KOPT-K1 (cell line): ENCODE measurements around the gene AAK1.

Source experiments
- H3K27ac ChIP-seq: fragments of 200-600 bp; sonication (generic); 2 replicates; pipeline ENCODE4 v1.5.1; 2016; ENCODE audit warnings: antibody characterized with exemption, mild to moderate bottlenecking, low read depth, low read length; ENCODE audit not compliant: poor library complexity, severe bottlenecking
- H3K36me3 ChIP-seq: fragments of 200-600 bp; sonication (generic); 2 replicates; pipeline ENCODE4 v1.5.1; 2017; ENCODE audit warnings: antibody characterized with exemption, mild to moderate bottlenecking, low read length, moderate library complexity; ENCODE audit not compliant: insufficient read depth
- H3K9me3 ChIP-seq: fragments of 200-600 bp; sonication (generic); 2 replicates; pipeline ENCODE4 v1.5.1; 2017; ENCODE audit warnings: antibody characterized with exemption, low read length, mild to moderate bottlenecking; ENCODE audit not compliant: insufficient read depth, poor library complexity, severe bottlenecking

Gene AAK1

GRCh38 chr2:69605284-69605683 is 38.3 kb downstream of the AAK1 start:
- Histone ChIP-seq H3K9me3 (peaks cover 22% of the 10 kb centered on the region), H3K27ac (no peak overlapping the region), H3K36me3 (peaks cover 21% of the 10 kb centered on the region; the same call in 1 of the 2 replicates)

DNA sequence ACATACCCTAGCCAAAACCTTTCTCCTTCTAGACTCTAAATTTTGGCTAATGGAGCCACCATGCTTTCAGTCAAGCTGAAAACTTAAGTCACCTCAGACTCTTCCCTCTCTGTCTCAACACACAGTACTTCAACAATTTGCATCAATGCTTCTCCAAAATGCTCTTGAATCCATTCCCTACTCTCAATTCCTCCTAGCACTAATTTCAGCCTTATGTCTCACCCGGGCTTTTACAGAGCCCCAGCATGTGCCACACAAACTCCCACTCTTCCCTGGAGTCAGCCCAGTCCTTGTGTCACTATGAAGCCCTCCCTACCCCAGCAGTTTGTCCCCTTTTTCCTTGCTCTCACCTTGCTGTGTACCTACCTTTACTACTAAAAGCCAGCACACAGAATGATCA is 38.7 kb downstream of the AAK1 start:
- Histone ChIP-seq H3K9me3 (peaks cover 17% of the 10 kb centered on the region), H3K27ac (no peak overlapping the region), H3K36me3 (peaks cover 23% of the 10 kb centered on the region)

GRCh38 chr2:69604026-69604678 is 39.4 kb downstream of the AAK1 start:
- Histone ChIP-seq H3K27ac (no peak overlapping the region), H3K9me3 (peaks cover 16% of the 10 kb centered on the region), H3K36me3 (peaks cover 23% of the 10 kb centered on the region)

DNA sequence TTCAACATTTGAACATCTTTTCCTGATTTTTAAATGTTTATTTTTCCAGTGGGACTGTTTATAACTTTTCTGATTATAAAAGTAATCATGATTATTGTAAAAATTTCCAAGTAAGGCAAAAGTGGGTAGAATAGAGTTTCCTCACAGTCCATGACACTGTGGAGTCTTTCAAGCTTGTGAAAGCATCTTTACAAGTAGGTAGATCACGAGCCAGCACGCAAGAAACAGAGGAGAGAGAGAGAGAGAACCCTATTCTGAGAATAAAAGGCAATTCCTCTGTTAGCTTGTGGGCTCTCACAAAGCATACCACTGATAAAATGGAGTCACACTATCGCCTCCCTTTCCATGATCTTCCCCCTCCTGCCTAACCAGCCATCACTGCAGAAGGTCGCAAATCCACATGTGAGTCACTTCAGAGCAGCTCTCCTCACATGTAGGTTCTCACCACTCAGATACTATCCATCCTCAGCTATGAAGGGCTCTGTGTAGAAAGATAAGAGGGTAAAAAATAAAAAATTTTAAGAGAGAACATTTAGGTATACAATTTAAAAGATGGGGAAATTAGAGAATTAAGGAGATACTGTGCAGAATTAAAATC is 40.3 kb downstream of the AAK1 start:
- no peak overlapping the region for H3K27ac ChIP-seq
- H3K9me3 ChIP-seq: peaks cover 16% of the 10 kb centered on the region
- peaks cover 23% of the 10 kb centered on the region for H3K36me3 ChIP-seq

DNA sequence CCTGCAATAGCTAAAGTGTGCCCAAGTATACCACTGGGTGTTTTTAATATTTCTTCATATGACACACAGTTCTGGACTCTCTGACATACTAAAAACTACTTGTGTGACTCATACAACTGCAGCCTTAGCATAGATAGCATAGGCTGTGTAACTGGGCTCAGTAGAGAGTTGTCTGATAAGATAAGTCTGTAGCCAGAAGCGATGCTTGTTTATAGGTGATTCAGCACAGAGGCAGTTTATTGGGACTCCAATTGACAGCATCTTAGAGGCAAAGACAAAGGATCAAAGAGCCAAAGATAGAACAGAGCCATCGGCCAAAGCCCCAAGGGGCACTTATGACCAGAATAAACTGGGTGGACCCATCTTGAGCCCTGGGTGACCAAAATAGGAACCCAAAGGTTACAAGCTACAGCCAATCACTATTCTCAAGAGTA is 42.3 kb downstream of the AAK1 start:
- H3K36me3 ChIP-seq: peaks cover 14% of the 10 kb centered on the region

DNA sequence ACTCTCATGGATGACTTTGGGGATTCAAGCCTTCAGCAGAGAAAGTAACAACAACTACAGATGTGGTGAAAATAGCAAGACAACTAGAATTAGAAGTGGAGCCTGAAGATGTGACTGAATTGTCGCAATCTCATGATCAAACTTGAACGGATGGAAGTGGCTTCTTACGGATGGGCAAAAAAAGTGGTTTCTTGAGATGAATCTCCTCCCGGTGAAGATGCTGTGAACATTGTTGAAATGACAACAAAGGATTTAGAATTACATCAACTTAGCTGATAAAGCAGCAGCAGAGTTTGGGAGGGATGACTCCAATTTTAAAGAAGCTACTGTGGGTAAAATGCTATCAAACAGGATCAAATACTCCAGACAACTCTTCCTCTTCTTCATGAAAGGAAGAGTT is 43.1 kb downstream of the AAK1 start:
- Histone ChIP-seq H3K9me3 (peaks cover 2% of the 10 kb centered on the region), H3K27ac (no peak overlapping the region)

More for the DNA sequence above, 42.3 kb downstream of the AAK1 start:
- H3K27ac ChIP-seq: no peak overlapping the region
- H3K9me3 ChIP-seq: peaks cover 10% of the 10 kb centered on the region

GRCh38 chr2:69597843-69598610 is 45.5 kb downstream of the AAK1 start:
- peaks cover 5% of the 10 kb centered on the region for H3K36me3 ChIP-seq
- H3K27ac ChIP-seq: no peak overlapping the region
- H3K9me3 ChIP-seq: no peaks in the 10 kb centered on the region

More for the DNA sequence above, 43.1 kb downstream of the AAK1 start:
- peaks cover 6% of the 10 kb centered on the region for H3K36me3 ChIP-seq

GRCh38 chr2:69597105-69597504 is 46.4 kb downstream of the AAK1 start:
- Histone ChIP-seq H3K9me3 (no peaks in the 10 kb centered on the region), H3K36me3 (peaks cover 5% of the 10 kb centered on the region), H3K27ac (no peak overlapping the region)

- no peak overlapping the region for H3K27ac ChIP-seq
- no peaks in the 10 kb centered on the region for H3K36me3 ChIP-seq
- H3K9me3 ChIP-seq: no peaks in the 10 kb centered on the region
Measured at GRCh38 chr2:69594341-69594740, 49.2 kb downstream of the AAK1 start.

GRCh38 chr2:69592511-69592910 is 51.0 kb downstream of the AAK1 start:
- no peak overlapping the region for H3K27ac ChIP-seq
- no peaks in the 10 kb centered on the region for H3K36me3 ChIP-seq
- H3K9me3 ChIP-seq: no peaks in the 10 kb centered on the region

DNA sequence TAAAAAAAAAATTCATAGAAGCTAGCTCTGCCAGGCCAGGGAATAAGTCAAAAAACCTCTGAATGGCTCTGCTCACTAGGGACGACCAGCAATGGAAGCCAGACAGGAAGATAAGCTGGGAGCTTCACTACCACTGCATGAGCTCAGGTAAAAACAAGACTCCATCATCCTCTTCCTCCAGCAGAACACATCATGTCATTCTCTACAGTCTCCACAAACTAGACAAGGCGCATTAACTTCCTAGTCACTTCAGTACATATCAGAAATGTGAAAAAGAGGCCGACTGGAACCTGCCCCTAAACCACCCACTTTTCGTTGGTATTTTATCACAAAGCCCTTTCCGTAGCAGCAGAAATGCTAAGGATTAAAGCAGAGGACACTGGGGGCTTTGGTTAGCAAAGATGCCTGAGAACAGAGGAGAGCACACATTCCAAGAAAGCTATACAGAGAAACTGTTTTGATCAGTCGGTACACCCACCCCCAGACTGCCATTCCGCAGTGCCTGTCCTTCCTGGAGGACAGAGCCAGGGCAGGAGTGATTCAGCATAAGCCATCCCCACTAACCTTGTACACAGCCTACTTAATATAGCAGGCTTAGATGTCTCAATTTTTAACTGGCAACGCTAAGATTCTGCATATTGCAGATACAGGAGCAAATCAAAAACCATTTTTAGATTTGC is 53.4 kb downstream of the AAK1 start:
- Histone ChIP-seq H3K36me3 (no peaks in the 10 kb centered on the region), H3K27ac (no peak overlapping the region), H3K9me3 (no peaks in the 10 kb centered on the region)

DNA sequence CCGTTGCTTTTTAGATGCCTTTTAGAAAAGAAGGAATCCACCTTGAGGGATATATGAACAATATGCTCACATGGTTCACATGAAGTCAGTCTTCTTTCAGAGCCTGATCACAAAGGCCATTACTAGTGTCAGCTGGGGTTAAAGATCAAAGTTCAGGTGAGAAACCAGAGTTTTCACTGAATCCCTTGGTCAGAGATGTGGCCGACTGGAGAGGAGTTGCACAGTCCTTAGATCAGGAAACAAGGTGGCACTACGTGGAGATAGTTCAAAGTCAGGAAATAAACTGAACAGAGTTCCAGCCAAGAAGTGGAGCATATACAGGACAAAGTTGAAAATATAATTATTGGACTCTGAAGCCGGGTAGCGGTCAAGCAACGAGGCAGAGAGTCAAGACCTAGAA is 54.6 kb downstream of the AAK1 start:
- Histone ChIP-seq H3K36me3 (no peaks in the 10 kb centered on the region), H3K9me3 (no peaks in the 10 kb centered on the region), H3K27ac (no peak overlapping the region)

DNA sequence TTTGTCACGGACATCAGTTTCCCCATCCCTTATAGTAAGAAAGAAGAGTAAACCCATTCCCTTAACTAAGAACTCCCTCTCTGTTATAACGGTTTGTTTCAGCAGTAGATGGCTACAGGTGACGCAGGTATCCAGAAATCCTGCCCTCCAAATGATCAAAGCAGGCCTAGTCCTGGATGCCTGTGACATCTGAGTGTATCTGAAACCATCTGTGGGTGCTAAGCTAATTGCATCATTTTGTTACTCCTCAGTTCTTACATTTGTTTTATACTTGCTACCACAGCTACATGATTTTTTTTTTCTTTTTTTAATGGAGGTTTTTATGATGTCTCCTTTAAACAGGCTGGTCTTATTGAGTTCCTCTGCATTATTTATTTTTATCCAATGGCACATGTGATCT is 55.1 kb downstream of the AAK1 start:
- Histone ChIP-seq H3K27ac (no peak overlapping the region), H3K9me3 (no peaks in the 10 kb centered on the region), H3K36me3 (no peaks in the 10 kb centered on the region)

GRCh38 chr2:69585855-69586555 is 57.5 kb downstream of the AAK1 start:
- H3K36me3 ChIP-seq: no peaks in the 10 kb centered on the region
- H3K27ac ChIP-seq: no peak overlapping the region
- no peaks in the 10 kb centered on the region for H3K9me3 ChIP-seq
